Stomach (tissue), 4 donors: ENCODE measurements around the gene SEMA4D.

ENCODE experiments used
- CTCF ChIP-seq, 7 experiments: fragments of 450-650 bp in 4 of 7; fragments of 200-600 bp in 3 of 7; sonication (generic) in 3 of 7; IDR thresholded peaks; one replicate each; pipeline ENCODE4 v1.5.1; 2016 to 2019; ENCODE audit warnings: antibody characterized with exemption in 7 of 7, control low read depth in 2 of 7, mild to moderate bottlenecking in 1 of 7
- EP300 ChIP-seq: sonication (generic); formaldehyde crosslinking; IDR thresholded peaks from one replicate; pipeline ENCODE4 v1.6.1; 2017; ENCODE audit warnings: antibody characterized with exemption
- POLR2A ChIP-seq, 4 donors: fragments of 450-650 bp; IDR thresholded peaks; one replicate each; pipeline ENCODE4 v1.6.1; 2016; ENCODE audit warnings: antibody characterized with exemption in 4 of 4, control low read depth in 2 of 4, mild to moderate bottlenecking in 1 of 4, moderate library complexity in 1 of 4
- POLR2AphosphoS5 ChIP-seq, 3 donors: sonication (generic); formaldehyde crosslinking; IDR thresholded peaks; one replicate each; pipeline ENCODE4 v1.6.1; 2016; ENCODE audit warnings: antibody characterized with exemption in 3 of 3

GRCh38 chr9:89413963-89414638 lies 83.8 kb downstream of the SEMA4D start:
- no peak for TF ChIP-seq POLR2A (IDR thresholded peaks at IDR 0.05)
- TF ChIP-seq CTCF (IDR thresholded peaks at IDR 0.05): no peak
- TF ChIP-seq EP300: no peak
- TF ChIP-seq POLR2AphosphoS5 (IDR thresholded peaks at IDR 0.05): no peak
